Measurements from ENCODE around the gene OVCH1.
"Not testable (repeated sequence)": the region's sequence is repeated elsewhere in the genome, so short reads cannot be mapped to it uniquely, and the experiment has no call there.

DNA sequence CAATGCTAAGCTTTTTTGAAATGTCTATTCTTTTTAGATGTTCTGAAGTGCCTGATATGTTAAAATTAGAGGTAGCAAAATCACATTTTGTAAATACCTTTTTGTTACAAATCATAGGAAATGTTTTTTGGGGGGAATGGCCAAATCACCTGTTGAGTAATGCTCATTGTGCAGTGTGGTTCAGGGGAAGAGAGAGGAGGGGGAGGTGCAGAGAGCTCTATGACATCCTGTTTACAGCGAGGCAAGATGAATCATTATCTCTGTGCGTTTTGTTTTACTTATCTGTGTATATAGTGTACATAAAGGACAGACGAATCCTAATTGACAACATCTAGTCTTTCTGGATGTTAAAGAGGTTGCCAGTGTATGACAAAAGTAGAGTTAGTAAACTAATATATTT lies 107.1 kb downstream of the OVCH1 start:
- TF ChIP-seq, protein P1, sequence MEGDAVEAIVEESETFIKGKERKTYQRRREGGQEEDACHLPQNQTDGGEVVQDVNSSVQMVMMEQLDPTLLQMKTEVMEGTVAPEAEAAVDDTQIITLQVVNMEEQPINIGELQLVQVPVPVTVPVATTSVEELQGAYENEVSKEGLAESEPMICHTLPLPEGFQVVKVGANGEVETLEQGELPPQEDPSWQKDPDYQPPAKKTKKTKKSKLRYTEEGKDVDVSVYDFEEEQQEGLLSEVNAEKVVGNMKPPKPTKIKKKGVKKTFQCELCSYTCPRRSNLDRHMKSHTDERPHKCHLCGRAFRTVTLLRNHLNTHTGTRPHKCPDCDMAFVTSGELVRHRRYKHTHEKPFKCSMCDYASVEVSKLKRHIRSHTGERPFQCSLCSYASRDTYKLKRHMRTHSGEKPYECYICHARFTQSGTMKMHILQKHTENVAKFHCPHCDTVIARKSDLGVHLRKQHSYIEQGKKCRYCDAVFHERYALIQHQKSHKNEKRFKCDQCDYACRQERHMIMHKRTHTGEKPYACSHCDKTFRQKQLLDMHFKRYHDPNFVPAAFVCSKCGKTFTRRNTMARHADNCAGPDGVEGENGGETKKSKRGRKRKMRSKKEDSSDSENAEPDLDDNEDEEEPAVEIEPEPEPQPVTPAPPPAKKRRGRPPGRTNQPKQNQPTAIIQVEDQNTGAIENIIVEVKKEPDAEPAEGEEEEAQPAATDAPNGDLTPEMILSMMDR (conservative IDR thresholded peaks at IDR 0.05), result not testable (repeated sequence)
- TF ChIP-seq EZH2 (IDR thresholded peaks at IDR 0.05; ENCODE audit: low read depth), result not testable (repeated sequence)

Measured in PC-9 (cell line).